SK-N-SH (cell line): ENCODE measurements around the gene TNFRSF1A.

Experiments
- CHD2 ChIP-seq: fragments of 150-350 bp; IDR thresholded peaks from 2 replicates; pipeline ENCODE4 v1.6.1; 2018; ENCODE audit warnings: low read length; ENCODE audit not compliant: partially characterized antibody
- PBX3 ChIP-seq: IDR thresholded peaks from 2 replicates; pipeline ENCODE4; 2012
- REST ChIP-seq: IDR thresholded peaks from 2 replicates; pipeline ENCODE4 v1.6.1; 2012; ENCODE audit warnings: mild to moderate bottlenecking, low read depth, low read length, moderate library complexity
- TEAD4 ChIP-seq: IDR thresholded peaks from 2 replicates; pipeline ENCODE4 v1.4.0; 2012; ENCODE audit warnings: mild to moderate bottlenecking, borderline replicate concordance; ENCODE audit not compliant: insufficient read depth
- TF ChIP-seq, protein P1 (sequence below): fragments of 200-600 bp; sonication (generic); IDR thresholded peaks from 2 replicates; pipeline ENCODE4 v1.6.1; 2017; ENCODE audit warnings: antibody characterized with exemption, mild to moderate bottlenecking, moderate library complexity

GRCh38 chr12:6327229-6328041, 14.4 kb downstream of the TNFRSF1A start:
- TF ChIP-seq PBX3 (no peak), CHD2 (no peak), TEAD4 (no peak), REST (no peak)
- TF ChIP-seq, protein P1, sequence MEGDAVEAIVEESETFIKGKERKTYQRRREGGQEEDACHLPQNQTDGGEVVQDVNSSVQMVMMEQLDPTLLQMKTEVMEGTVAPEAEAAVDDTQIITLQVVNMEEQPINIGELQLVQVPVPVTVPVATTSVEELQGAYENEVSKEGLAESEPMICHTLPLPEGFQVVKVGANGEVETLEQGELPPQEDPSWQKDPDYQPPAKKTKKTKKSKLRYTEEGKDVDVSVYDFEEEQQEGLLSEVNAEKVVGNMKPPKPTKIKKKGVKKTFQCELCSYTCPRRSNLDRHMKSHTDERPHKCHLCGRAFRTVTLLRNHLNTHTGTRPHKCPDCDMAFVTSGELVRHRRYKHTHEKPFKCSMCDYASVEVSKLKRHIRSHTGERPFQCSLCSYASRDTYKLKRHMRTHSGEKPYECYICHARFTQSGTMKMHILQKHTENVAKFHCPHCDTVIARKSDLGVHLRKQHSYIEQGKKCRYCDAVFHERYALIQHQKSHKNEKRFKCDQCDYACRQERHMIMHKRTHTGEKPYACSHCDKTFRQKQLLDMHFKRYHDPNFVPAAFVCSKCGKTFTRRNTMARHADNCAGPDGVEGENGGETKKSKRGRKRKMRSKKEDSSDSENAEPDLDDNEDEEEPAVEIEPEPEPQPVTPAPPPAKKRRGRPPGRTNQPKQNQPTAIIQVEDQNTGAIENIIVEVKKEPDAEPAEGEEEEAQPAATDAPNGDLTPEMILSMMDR, result no peak
